ENCODE results near the gene REG3A.

REG3A gene

DNA sequence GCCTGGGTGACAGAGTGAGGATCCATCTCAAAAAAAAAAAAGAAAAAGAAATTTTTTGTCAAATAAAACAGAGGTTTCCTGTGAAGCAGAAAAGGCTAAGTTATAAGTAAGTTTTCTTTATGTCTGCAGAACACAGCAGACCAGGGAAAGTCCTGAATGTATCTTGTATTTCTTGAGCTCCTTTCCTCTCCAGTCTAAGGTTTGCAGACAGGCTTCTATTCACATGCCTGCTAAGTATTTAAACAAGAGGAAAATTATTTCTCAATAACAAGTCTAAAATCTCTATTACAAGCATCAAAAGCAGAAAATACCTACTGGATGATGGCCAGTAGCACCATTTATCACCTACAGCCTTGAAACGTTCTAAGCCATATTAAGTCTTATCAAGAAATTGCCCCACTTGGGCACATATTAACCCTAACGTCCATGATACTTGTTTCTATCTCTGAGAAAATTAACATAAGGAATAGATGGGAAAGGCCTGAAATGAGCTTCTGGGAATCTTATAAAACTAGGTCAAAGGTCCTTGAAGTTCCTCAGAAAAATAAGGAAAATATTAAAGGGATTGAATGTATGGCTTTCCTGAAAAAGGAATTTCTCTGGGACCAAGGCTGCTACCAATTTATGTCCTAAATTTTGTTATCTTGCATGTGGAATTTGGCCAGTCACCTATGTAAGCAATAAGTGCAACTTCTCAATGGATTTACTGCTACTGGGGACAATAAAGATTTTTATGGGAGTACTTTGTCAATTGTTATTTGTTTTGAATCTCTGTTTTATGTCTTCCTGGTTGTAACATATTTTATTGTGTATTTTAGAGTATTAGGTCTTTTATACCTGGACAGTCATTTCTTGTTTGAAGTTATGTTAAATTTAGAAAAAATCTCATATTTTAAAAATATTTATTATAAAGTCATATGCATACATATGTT, 42.3 kb downstream of the REG3A start:
- no peak for DNase-seq

DNA sequence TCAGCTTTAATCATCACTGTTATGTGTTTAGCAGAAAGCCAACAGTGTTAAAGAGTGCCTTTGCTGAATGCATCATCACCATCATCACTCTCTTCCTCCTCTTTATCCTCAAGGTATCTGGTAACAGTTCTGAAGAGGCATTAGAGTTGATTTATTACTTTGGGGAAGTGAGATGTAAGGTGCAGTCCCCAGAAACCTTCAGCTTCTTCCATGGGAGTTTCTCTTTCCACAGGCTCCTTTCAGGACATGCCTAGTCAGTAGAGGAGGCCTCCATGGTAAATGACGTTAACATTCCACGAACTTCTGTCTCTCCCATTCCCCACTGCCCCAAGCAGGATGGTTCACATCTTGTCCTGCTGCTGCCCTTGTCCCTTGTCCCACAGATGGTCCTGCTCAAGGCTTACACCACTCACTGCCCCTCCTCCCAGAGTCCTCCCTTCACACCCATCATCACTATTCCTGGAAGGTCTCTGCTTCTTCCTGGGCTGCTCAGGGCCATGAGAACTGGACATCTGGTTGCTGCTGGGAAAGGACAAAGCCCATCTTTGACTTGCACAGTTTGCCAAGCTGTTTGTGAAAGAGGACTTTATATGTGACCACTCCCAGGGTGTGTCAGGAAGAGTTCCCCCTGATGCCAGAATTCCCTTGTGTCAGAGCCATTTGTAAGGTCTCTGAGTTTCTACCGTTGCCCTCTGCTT, 44.6 kb downstream of the REG3A start:
- DNase-seq: no peak

DNA sequence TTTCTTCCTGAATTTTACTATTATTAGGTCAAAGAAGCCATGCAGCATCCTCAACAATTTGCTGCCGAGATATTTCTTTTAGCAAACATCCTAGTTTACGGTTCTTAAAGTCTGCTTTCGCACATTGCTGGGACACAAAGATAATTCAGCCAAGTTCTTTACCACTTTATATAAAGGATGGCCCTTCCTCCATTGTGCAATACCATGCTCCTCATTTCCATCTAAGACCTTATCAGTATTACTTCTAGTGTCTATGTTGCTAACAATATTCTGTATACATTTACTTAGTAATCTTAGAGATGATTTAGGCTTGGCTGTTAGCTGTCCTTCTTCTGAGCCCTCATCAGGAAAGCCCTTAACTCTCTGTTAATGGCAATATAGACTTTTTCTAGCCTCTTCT, 47.3 kb downstream of the REG3A start:
- no peak for DNase-seq

Data from stimulated activated CD4-positive, alpha-beta T cell treated with anti-CD3 and anti-CD28 coated beads, Interleukin-1b, Interleukin-23, amount 100 ng/mL, for 48 hours (primary cell).